ENCODE results near the gene MYBPC2. TPM values are rescaled to one million over a fixed set of nuclear protein-coding genes. Genes with fewer than 3 reads are reported as not detected.

Gene MYBPC2
- total and polyA plus RNA-seq, 2 experiments from 2014 or later = not detected

- no peaks in the 10 kb centered on the region for H3K9me2 ChIP-seq (ENCODE audit: insufficient read depth)
- H3K4me3 ChIP-seq = no peak overlapping the region
- H3K27ac ChIP-seq = no peak overlapping the region
- in situ Hi-C loops (cut with MboI) = no loop called here
- no peaks in the 10 kb centered on the region for H3F3A ChIP-seq (ENCODE audit: insufficient read depth)
- no peaks in the 10 kb centered on the region for H3K4me1 ChIP-seq (ENCODE audit: insufficient read depth)
- H3K27me3 ChIP-seq (replicated peaks; ENCODE audit: insufficient read depth) = peaks cover 4% of the 10 kb centered on the region; the same call in 1 of the 2 replicates
- no peaks in the 10 kb centered on the region for H3K79me2 ChIP-seq (ENCODE audit: insufficient read depth)
- no peak for TF ChIP-seq EZH2 (IDR thresholded peaks at IDR 0.05; ENCODE audit: insufficient read depth, poor library complexity, severe bottlenecking)
- TF ChIP-seq EZH2phosphoT487 (IDR thresholded peaks at IDR 0.05; ENCODE audit: insufficient read depth, low read depth) = no peak
- no peaks in the 10 kb centered on the region for H3K9me3 ChIP-seq (ENCODE audit: low read depth)
- 7 to 13% methylated on average over 8 to 10 of the region's 12 CpGs for WGBS, 2 experiments (ENCODE audit: low coverage in 1 of 2, low lambda C conversion rate in 2 of 2, missing lambda C conversion rate in 2 of 2)
- no peaks in the 10 kb centered on the region for H4K20me1 ChIP-seq (ENCODE audit: insufficient read depth)
- H3K36me3 ChIP-seq (ENCODE audit: low read depth) = no peaks in the 10 kb centered on the region
- H3K9ac ChIP-seq = no peak overlapping the region
- DNase-seq = peak; percentile 30
- H2AFZ ChIP-seq = no peak overlapping the region
- no peak overlapping the region for H3K4me2 ChIP-seq (ENCODE audit: unreplicated experiment)
Observed at GRCh38 chr19:50492303-50493052, 59.8 kb downstream of the MYBPC2 start.

DNA sequence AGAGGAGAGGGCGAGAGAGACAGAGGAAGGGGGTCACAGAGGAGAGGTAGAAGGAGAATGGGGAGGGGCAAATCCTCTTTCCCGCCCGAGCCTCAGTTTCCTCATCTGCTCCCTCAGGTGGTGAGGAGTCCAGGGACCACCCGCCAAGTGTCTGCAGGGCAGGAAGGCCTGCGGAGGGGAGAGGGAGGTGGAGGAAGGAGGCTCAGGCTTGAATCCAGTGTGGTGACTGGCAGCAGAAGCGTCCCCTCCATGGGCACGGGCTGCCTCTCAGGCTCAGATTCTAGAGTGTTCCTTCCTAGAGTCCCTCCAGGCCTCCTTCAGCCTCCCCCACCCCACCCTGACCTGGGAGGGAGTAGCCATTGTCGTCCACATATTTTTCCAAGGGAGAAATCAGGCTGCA, 60.5 kb downstream of the MYBPC2 start:
- WGBS, 2 experiments (ENCODE audit: low coverage in 1 of 2, low lambda C conversion rate in 2 of 2, missing lambda C conversion rate in 2 of 2) = 27 to 32% methylated on average over 8 of the region's 8 CpGs
- H2AFZ ChIP-seq = no peak overlapping the region
- in situ Hi-C loops (cut with MboI) = no loop called here
- no peaks in the 10 kb centered on the region for H3K4me1 ChIP-seq (ENCODE audit: insufficient read depth)
- DNase-seq = no peak
- no peak overlapping the region for H3K4me2 ChIP-seq (ENCODE audit: unreplicated experiment)
- H3K27me3 ChIP-seq (replicated peaks; ENCODE audit: insufficient read depth) = peaks cover 4% of the 10 kb centered on the region; the same call in 1 of the 2 replicates
- TF ChIP-seq EZH2phosphoT487 (IDR thresholded peaks at IDR 0.05; ENCODE audit: insufficient read depth, low read depth) (no peak), EZH2 (IDR thresholded peaks at IDR 0.05; ENCODE audit: insufficient read depth, poor library complexity, severe bottlenecking) (no peak)
- no peaks in the 10 kb centered on the region for H3K9me2 ChIP-seq (ENCODE audit: insufficient read depth)
- no peaks in the 10 kb centered on the region for H3K79me2 ChIP-seq (ENCODE audit: insufficient read depth)
- no peak overlapping the region for H3K27ac ChIP-seq
- no peak overlapping the region for H3K4me3 ChIP-seq
- no peaks in the 10 kb centered on the region for H3F3A ChIP-seq (ENCODE audit: insufficient read depth)
- no peaks in the 10 kb centered on the region for H3K9me3 ChIP-seq (ENCODE audit: low read depth)
- H3K9ac ChIP-seq = no peak overlapping the region
- H4K20me1 ChIP-seq (ENCODE audit: insufficient read depth) = no peaks in the 10 kb centered on the region
- H3K36me3 ChIP-seq (ENCODE audit: low read depth) = no peaks in the 10 kb centered on the region

- Histone ChIP-seq H2AFZ (no peak overlapping the region), H3K9me3 (ENCODE audit: low read depth) (no peaks in the 10 kb centered on the region), H4K20me1 (ENCODE audit: insufficient read depth) (no peaks in the 10 kb centered on the region), H3K36me3 (ENCODE audit: low read depth) (no peaks in the 10 kb centered on the region), H3K4me1 (ENCODE audit: insufficient read depth) (no peaks in the 10 kb centered on the region), H3K27me3 (replicated peaks; ENCODE audit: insufficient read depth) (peaks cover 4% of the 10 kb centered on the region; the same call in 1 of the 2 replicates), H3F3A (ENCODE audit: insufficient read depth) (no peaks in the 10 kb centered on the region), H3K4me2 (ENCODE audit: unreplicated experiment) (no peak overlapping the region), H3K27ac (no peak overlapping the region), H3K9ac (no peak overlapping the region), H3K9me2 (ENCODE audit: insufficient read depth) (no peaks in the 10 kb centered on the region), H3K4me3 (no peak overlapping the region), H3K79me2 (ENCODE audit: insufficient read depth) (no peaks in the 10 kb centered on the region)
- no peak for TF ChIP-seq EZH2phosphoT487 (IDR thresholded peaks at IDR 0.05; ENCODE audit: insufficient read depth, low read depth)
- in situ Hi-C loops (cut with MboI) = no loop called here
- WGBS, 2 experiments (ENCODE audit: low coverage in 1 of 2, low lambda C conversion rate in 2 of 2, missing lambda C conversion rate in 2 of 2) = 38 to 39% methylated on average over 5 to 7 of the region's 7 CpGs
- DNase-seq = no peak
Observed at GRCh38 chr19:50494186-50495019, 61.7 kb downstream of the MYBPC2 start.

GRCh38 chr19:50495020-50495531, 62.4 kb downstream of the MYBPC2 start:
- 60 to 73% methylated on average over 5 of the region's 5 CpGs for WGBS, 2 experiments (ENCODE audit: low coverage in 1 of 2, low lambda C conversion rate in 2 of 2, missing lambda C conversion rate in 2 of 2)
- in situ Hi-C loops (cut with MboI) = no loop called here
- H3K27me3 ChIP-seq (replicated peaks; ENCODE audit: insufficient read depth) = peaks cover 11% of the 10 kb centered on the region

More at GRCh38 chr19:50495020-50495531, 62.4 kb downstream of the MYBPC2 start:
- H3K4me1 ChIP-seq (ENCODE audit: insufficient read depth) = no peaks in the 10 kb centered on the region
- H4K20me1 ChIP-seq (ENCODE audit: insufficient read depth) = no peaks in the 10 kb centered on the region
- H3K36me3 ChIP-seq (ENCODE audit: low read depth) = no peaks in the 10 kb centered on the region
- no peaks in the 10 kb centered on the region for H3K9me3 ChIP-seq (ENCODE audit: low read depth)
- no peaks in the 10 kb centered on the region for H3F3A ChIP-seq (ENCODE audit: insufficient read depth)
- H3K9me2 ChIP-seq (ENCODE audit: insufficient read depth) = no peaks in the 10 kb centered on the region
- H3K79me2 ChIP-seq (ENCODE audit: insufficient read depth) = no peaks in the 10 kb centered on the region
- no peak overlapping the region for H3K9ac ChIP-seq
- no peak overlapping the region for H3K27ac ChIP-seq
- H3K4me2 ChIP-seq (ENCODE audit: unreplicated experiment) = no peak overlapping the region
- H3K4me3 ChIP-seq = no peak overlapping the region
- no peak for DNase-seq
- TF ChIP-seq EZH2 (IDR thresholded peaks at IDR 0.05; ENCODE audit: insufficient read depth, poor library complexity, severe bottlenecking) (no peak), EZH2phosphoT487 (IDR thresholded peaks at IDR 0.05; ENCODE audit: insufficient read depth, low read depth) (no peak)
- no peak overlapping the region for H2AFZ ChIP-seq

Data from GM23248 (cell line).